H9 (cell line): Measurements from ENCODE around the gene C15orf40. TPM values are rescaled to one million over a fixed set of nuclear protein-coding genes. Genes with fewer than 3 reads are reported as not detected.

ENCODE experiments used
- DNase-seq: peaks from one replicate; pipeline ENCODE4 v3.0.0-alpha.2; 2017
- H2AFZ ChIP-seq: one replicate; pipeline ENCODE4 v1.6.1; 2013; ENCODE audit warnings: mild to moderate bottlenecking, low read length, control low read depth, moderate library complexity
- H2AK5ac ChIP-seq: 2 replicates; pipeline ENCODE4 v1.6.1; 2013; ENCODE audit warnings: low read length, control low read depth, mixed read lengths; ENCODE audit not compliant: insufficient read length
- H2BK120ac ChIP-seq: one replicate; pipeline ENCODE4 v1.6.1; 2013; ENCODE audit warnings: low read depth, mild to moderate bottlenecking, low read length, control low read depth, inconsistent platforms; ENCODE audit not compliant: poor library complexity, severe bottlenecking
- H2BK12ac ChIP-seq: 2 replicates; pipeline ENCODE4 v1.6.1; 2013; ENCODE audit warnings: low read length, control low read depth, mixed read lengths, low read depth; ENCODE audit not compliant: insufficient read length
- H2BK15ac ChIP-seq: 2 replicates; pipeline ENCODE4 v1.6.1; 2013; ENCODE audit warnings: low read depth, low read length, control low read depth
- H2BK20ac ChIP-seq: one replicate; pipeline ENCODE4 v1.6.1; 2013; ENCODE audit warnings: low read depth, mild to moderate bottlenecking, low read length, control low read depth, inconsistent platforms; ENCODE audit not compliant: poor library complexity, severe bottlenecking
- H2BK5ac ChIP-seq: 2 replicates; pipeline ENCODE4 v1.6.1; 2013; ENCODE audit warnings: low read length, control low read depth, mixed read lengths; ENCODE audit not compliant: insufficient read length
- H3K14ac ChIP-seq: 2 replicates; pipeline ENCODE4 v1.6.1; 2013; ENCODE audit warnings: low read length, control low read depth; ENCODE audit not compliant: insufficient read depth
- H3K18ac ChIP-seq: 2 replicates; pipeline ENCODE4 v1.6.1; 2013; ENCODE audit warnings: low read depth, mild to moderate bottlenecking, mixed read lengths, low read length, control low read depth; ENCODE audit not compliant: insufficient read length
- H3K23ac ChIP-seq: 2 replicates; pipeline ENCODE4 v1.6.1; 2013; ENCODE audit warnings: low read length, control low read depth, mixed read lengths, low read depth; ENCODE audit not compliant: insufficient read length
- H3K23me2 ChIP-seq: 2 replicates; pipeline ENCODE4 v1.6.1; 2013; ENCODE audit warnings: low read depth, mild to moderate bottlenecking, mixed read lengths, low read length, control low read depth; ENCODE audit not compliant: insufficient read length, poor library complexity, severe bottlenecking
- H3K27ac ChIP-seq: 2 replicates; pipeline ENCODE4 v1.5.1; 2013; ENCODE audit warnings: low read length, control low read depth, mixed read lengths, low read depth; ENCODE audit not compliant: insufficient read length
- H3K27me3 ChIP-seq: 2 replicates; pipeline ENCODE4 v1.6.1; 2013; ENCODE audit warnings: low read length, control low read depth, inconsistent platforms; ENCODE audit not compliant: insufficient read depth
- H3K4ac ChIP-seq: 2 replicates; pipeline ENCODE4 v1.6.1; 2013; ENCODE audit warnings: low read depth, mild to moderate bottlenecking, control low read depth, inconsistent platforms, low read length, moderate library complexity
- H3K4me1 ChIP-seq: 2 replicates; pipeline ENCODE4 v1.6.1; 2013; ENCODE audit warnings: low read length, control low read depth, inconsistent platforms; ENCODE audit not compliant: insufficient read depth
- H3K4me2 ChIP-seq: 2 replicates; pipeline ENCODE4 v1.6.1; 2013; ENCODE audit warnings: low read length, control low read depth, mixed read lengths; ENCODE audit not compliant: insufficient read length, insufficient read depth
- H3K56ac ChIP-seq: 2 replicates; pipeline ENCODE4 v1.6.1; 2013; ENCODE audit warnings: low read depth, mild to moderate bottlenecking, mixed read lengths, low read length, control low read depth; ENCODE audit not compliant: insufficient read length
- H3K79me1 ChIP-seq: 2 replicates; pipeline ENCODE4 v1.6.1; 2013; ENCODE audit warnings: low read depth, mild to moderate bottlenecking, moderate library complexity, low read length, control low read depth, inconsistent platforms; ENCODE audit not compliant: insufficient read depth, poor library complexity, severe bottlenecking
- H3K79me2 ChIP-seq: 2 replicates; pipeline ENCODE4 v1.6.1; 2013; ENCODE audit warnings: low read length, control low read depth, inconsistent platforms; ENCODE audit not compliant: insufficient read depth
- H3K9ac ChIP-seq: 2 replicates; pipeline ENCODE4 v1.6.1; 2013; ENCODE audit warnings: low read length, control low read depth, mixed read lengths; ENCODE audit not compliant: insufficient read length; ENCODE audit errors: extremely low read depth
- H3K9me3 ChIP-seq: one replicate; pipeline ENCODE4 v1.6.1; 2013; ENCODE audit warnings: low read depth, low read length, inconsistent platforms; ENCODE audit not compliant: control insufficient read depth
- H3T11ph ChIP-seq: one replicate; pipeline ENCODE4 v1.6.1; 2013; ENCODE audit warnings: mild to moderate bottlenecking, low read length, control low read depth, inconsistent platforms
- H4K20me1 ChIP-seq: one replicate; pipeline ENCODE4 v1.6.1; 2013; ENCODE audit not compliant: control insufficient read depth, insufficient read length, insufficient read depth
- H4K5ac ChIP-seq: 2 replicates; pipeline ENCODE4 v1.6.1; 2013; ENCODE audit warnings: low read depth, mild to moderate bottlenecking, mixed read lengths, low read length, control low read depth; ENCODE audit not compliant: insufficient read length
- H4K8ac ChIP-seq: replicated peaks from 2 replicates; pipeline ENCODE4 v1.6.1; 2013; ENCODE audit warnings: low read length, control low read depth, mixed read lengths, low read depth; ENCODE audit not compliant: insufficient read length
- H4K91ac ChIP-seq: 2 replicates; pipeline ENCODE4 v1.6.1; 2013; ENCODE audit warnings: low read depth, mild to moderate bottlenecking, moderate library complexity, mixed read lengths, low read length, control low read depth; ENCODE audit not compliant: insufficient read length
- H3K27ac Mint-ChIP-seq, 3 experiments: 2 replicates in 2 of 3; 3 replicates in 1 of 3; pipeline ENCODE4 v1.8.0; 2020 to 2021; ENCODE audit warnings: mixed read lengths in 3 of 3, mild to moderate bottlenecking in 1 of 3, moderate library complexity in 1 of 3
- H3K27me3 Mint-ChIP-seq: 2 replicates; pipeline ENCODE4 v1.8.0; 2021; ENCODE audit warnings: low read depth, mild to moderate bottlenecking, moderate library complexity, mixed read lengths
- H3K36me3 Mint-ChIP-seq, 3 experiments: 2 replicates in 2 of 3; 3 replicates in 1 of 3; pipeline ENCODE4 v1.8.0; 2020 to 2021; ENCODE audit warnings: low read depth in 3 of 3, mixed read lengths in 3 of 3; ENCODE audit not compliant: insufficient read depth in 1 of 3
- H3K4me1 Mint-ChIP-seq, 2 experiments: 2 replicates each; pipeline ENCODE4 v1.8.0; 2020; ENCODE audit warnings: mixed read lengths in 2 of 2
- H3K4me3 Mint-ChIP-seq, 2 experiments: 2 replicates in 1 of 2; 3 replicates in 1 of 2; pipeline ENCODE4 v1.8.0; 2020 to 2021; ENCODE audit warnings: mild to moderate bottlenecking in 2 of 2, mixed read lengths in 2 of 2, moderate library complexity in 1 of 2
- H3K9me3 Mint-ChIP-seq, 2 experiments: 2 replicates in 1 of 2; 3 replicates in 1 of 2; pipeline ENCODE4 v1.8.0; 2020; ENCODE audit warnings: mild to moderate bottlenecking in 2 of 2, mixed read lengths in 2 of 2, moderate library complexity in 1 of 2
- CTCF ChIP-seq: fragments of 200-600 bp; sonication (generic); conservative IDR thresholded peaks from 3 replicates; pipeline ENCODE4 v1.8.0; 2021; ENCODE audit warnings: antibody characterized with exemption, mild to moderate bottlenecking
- WGBS: extraction: QIAGEN DNeasy Blood & Tissue Kit; methylation state at CpG from one replicate; pipeline ENCODE4 v1.1.7; 2013; ENCODE audit warnings: missing lambda C conversion rate, low lambda C conversion rate, mixed read lengths; ENCODE audit not compliant: insufficient read length; ENCODE audit errors: extremely low coverage; 5-methylcytosine and 5-hydroxymethylcytosine counted together
- total RNA-seq: library from RNA; stranded (reverse); gene quantifications from 2 replicates; pipeline ENCODE4 v1.2.1, GENCODE V29; 2021

The C15orf40 gene
- total RNA-seq, 1 experiment from 2014 or later: 11.5 TPM

- Histone ChIP-seq H3K9me3 (no peaks in the 10 kb centered on the region), H2AFZ (no peak overlapping the region), H4K5ac (no peak overlapping the region), H3K4me1 (no peaks in the 10 kb centered on the region), H3K79me1 (no peaks in the 10 kb centered on the region), H2BK15ac (no peak overlapping the region), H3T11ph (no peak overlapping the region), H2AK5ac (no peak overlapping the region), H2BK20ac (no peak overlapping the region), H2BK120ac (no peak overlapping the region), H3K23ac (no peak overlapping the region), H3K4ac (no peak overlapping the region), H3K23me2 (no peaks in the 10 kb centered on the region), H3K27ac (no peak overlapping the region), H3K56ac (no peak overlapping the region), H4K91ac (no peak overlapping the region), H3K18ac (no peak overlapping the region), H3K4me2 (no peak overlapping the region), H3K79me2 (no peaks in the 10 kb centered on the region), H3K27me3 (no peaks in the 10 kb centered on the region), H3K14ac (no peak overlapping the region), H2BK12ac (no peak overlapping the region), H3K9ac (no peak overlapping the region), H2BK5ac (no peak overlapping the region), H4K20me1 (no peaks in the 10 kb centered on the region), H4K8ac (no peak overlapping the region)
- Mint-ChIP-seq H3K27me3 (peaks cover 2% of the 10 kb centered on the region; the same call in 1 of the 2 replicates), H3K4me1 (no peaks in the 10 kb centered on the region), H3K9me3 (no peaks in the 10 kb centered on the region), H3K4me3 (no peak overlapping the region; a peak in 1 of 5 replicates), H3K36me3 (no peaks in the 10 kb centered on the region), H3K27ac (no peak overlapping the region)
- no peak for DNase-seq
- no CpG with 5 or more reads among the region's 7 CpGs for WGBS
- TF ChIP-seq CTCF: no peak
These were observed 42.1 kb downstream of the C15orf40 start for GRCh38 chr15:82969353-82969752.
